NCI-H1105 (cell line): Measurements from ENCODE around the gene EPC2.
"Not testable (repeated sequence)": the region's sequence is repeated elsewhere in the genome, so short reads cannot be mapped to it uniquely, and the experiment has no call there.

Source experiments
- DNase-seq: peaks from one replicate; lab custom pipeline; 2025; lab: John Stamatoyannopoulos, UW

Gene EPC2

GRCh38 chr2:148640767-148641166 is 3.8 kb upstream of the EPC2 start:
- DNase-seq: no peak

- no peak for DNase-seq
These were observed 2.3 kb upstream of the EPC2 start for GRCh38 chr2:148642112-148642744.

GRCh38 chr2:148642891-148643416 is 1.6 kb upstream of the EPC2 start:
- no peak for DNase-seq

GRCh38 chr2:148643421-148643820 is 1.1 kb upstream of the EPC2 start:
- no peak for DNase-seq

- DNase-seq: peak; percentile 90
These were observed 460 bp downstream of the EPC2 start for GRCh38 chr2:148644883-148645538.

GRCh38 chr2:148645539-148646230 is 1.1 kb downstream of the EPC2 start:
- peak; percentile 20 for DNase-seq

- DNase-seq: no peak
These were observed 1.6 kb downstream of the EPC2 start for GRCh38 chr2:148646231-148646559.

- DNase-seq: not testable (repeated sequence)
These were observed 3.2 kb downstream of the EPC2 start for GRCh38 chr2:148647711-148648110.

- DNase-seq: no peak
These were observed 5.4 kb downstream of the EPC2 start for GRCh38 chr2:148649936-148650335.

GRCh38 chr2:148650881-148651280 is 6.3 kb downstream of the EPC2 start:
- DNase-seq: no peak

- no peak for DNase-seq
These were observed 7.4 kb downstream of the EPC2 start for GRCh38 chr2:148651972-148652371.

- no peak for DNase-seq
These were observed 8.9 kb downstream of the EPC2 start for GRCh38 chr2:148653437-148653836.

GRCh38 chr2:148654435-148654834 is 9.9 kb downstream of the EPC2 start:
- no peak for DNase-seq

GRCh38 chr2:148656516-148656915 is 12.0 kb downstream of the EPC2 start:
- no peak for DNase-seq

- no peak for DNase-seq
These were observed 14.5 kb downstream of the EPC2 start for GRCh38 chr2:148658807-148659722.

- no peak for DNase-seq
These were observed 16.4 kb downstream of the EPC2 start for GRCh38 chr2:148660999-148661398.

GRCh38 chr2:148662332-148662731 is 17.8 kb downstream of the EPC2 start:
- not testable (repeated sequence) for DNase-seq

GRCh38 chr2:148664229-148664628 is 19.7 kb downstream of the EPC2 start:
- DNase-seq: no peak

GRCh38 chr2:148666555-148666954 is 22.0 kb downstream of the EPC2 start:
- no peak for DNase-seq

- DNase-seq: no peak
These were observed 22.7 kb downstream of the EPC2 start for GRCh38 chr2:148667113-148667836.

GRCh38 chr2:148670773-148671172 is 26.2 kb downstream of the EPC2 start:
- DNase-seq: no peak
